ENCODE measurements around the gene DNAH6.
"Not testable (repeated sequence)": the region's sequence is repeated elsewhere in the genome, so short reads cannot be mapped to it uniquely, and the experiment has no call there.

Gene DNAH6

DNA sequence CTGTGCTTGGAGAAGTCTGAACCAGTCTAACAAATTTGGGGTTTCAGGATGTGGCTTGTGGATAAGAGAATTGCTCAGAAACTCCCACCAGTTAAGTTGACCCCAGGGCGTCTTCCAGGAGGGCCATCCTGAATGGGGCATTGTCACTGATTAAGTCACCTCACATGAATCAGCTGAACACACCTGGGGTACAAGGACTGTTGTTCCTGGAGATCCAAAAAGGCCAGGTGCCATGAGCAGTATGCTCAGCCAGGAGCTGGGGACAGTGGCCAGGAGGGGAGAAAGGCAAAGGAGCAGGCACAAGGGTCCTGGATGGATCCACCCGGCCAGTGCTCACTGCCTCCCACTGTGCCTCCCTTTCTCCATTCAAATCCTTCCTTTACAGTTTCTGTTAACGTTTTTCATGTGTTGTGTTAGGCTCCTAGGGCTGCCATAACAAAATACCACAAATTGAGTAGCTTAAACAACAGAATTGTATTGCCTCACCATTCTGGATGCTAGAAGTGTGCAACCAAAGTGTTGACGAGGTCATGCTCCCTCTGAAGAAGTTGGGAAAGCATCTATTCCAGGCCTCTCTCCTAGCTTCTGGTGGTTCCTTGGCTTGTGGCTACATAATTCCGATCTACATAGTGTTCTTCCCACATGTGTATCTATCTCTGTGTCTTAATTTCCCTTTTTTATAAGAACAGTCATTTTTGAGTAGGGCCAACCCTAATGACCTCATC is 331.2 kb downstream of the DNAH6 start:
- DNase-seq: no peak

DNA sequence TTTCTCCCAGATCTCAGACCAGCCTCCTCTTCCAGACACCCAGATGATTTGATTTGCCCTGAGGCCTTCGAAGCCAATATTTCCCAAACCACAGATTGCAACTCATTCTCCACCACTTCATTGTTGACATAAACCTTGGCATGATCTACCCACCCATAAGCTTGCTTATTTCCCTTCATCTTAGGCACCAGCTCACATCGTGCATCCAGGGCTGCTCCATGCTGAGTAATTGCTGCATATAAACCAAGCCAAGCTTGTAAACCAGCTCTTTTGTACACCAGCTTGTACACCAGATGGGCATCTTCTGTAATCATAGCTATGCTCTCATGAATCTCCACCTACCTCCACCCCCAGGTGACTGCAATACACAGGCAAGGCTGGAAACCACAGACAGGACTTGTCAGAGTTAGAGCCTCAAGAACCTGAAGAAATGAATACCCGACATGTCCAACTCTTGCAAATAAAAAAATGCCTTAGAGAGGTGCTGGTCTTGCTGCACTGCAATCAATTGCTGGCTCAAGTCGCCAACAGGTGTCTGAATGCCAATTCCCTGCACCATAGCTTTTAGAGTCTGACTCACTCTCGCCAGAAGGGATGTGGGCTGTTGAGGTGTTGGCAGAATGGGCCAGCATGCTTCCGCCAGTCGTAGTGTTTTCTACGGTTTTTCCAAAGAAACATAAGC is 333.1 kb downstream of the DNAH6 start:
- DNase-seq: no peak

DNA sequence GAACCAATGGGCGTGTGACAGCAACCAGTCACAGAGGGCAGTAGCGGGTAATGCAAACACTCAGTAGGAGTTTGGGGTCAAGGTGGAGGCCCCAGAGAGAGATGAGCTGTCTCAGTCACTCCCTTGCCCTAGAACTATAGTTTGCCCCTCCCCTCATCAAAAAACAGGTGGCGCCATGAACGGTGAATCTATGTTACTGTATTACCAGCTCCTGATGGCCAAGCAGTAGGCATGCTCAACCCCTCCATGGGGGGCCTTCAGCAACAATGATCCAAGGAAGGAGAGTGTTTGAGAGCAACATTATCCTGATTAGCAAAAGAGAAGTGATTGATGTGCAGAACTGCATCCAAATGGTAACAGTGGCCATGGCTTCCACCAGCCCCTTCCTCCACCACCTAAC is 334.2 kb downstream of the DNAH6 start:
- DNase-seq: no peak

DNA sequence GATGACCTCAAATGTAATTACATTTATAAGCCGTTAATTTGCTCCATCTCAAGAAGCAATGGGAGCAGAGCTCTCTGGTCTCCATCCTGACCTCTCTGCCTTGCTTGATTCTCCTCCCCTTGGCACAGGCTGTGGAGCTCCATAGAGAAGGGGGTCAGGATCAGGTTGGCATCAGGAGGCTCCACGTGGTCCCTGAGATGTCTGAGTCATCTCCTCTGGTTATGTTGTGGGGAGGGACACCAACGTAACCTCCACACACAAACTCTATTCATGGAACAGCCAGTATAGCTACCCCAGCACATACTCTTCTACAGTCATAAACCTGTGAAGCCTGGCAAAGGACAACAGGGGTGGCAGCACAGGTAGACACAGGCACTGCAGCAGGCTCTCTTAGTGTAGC is 335.6 kb downstream of the DNAH6 start:
- no peak for DNase-seq

DNA sequence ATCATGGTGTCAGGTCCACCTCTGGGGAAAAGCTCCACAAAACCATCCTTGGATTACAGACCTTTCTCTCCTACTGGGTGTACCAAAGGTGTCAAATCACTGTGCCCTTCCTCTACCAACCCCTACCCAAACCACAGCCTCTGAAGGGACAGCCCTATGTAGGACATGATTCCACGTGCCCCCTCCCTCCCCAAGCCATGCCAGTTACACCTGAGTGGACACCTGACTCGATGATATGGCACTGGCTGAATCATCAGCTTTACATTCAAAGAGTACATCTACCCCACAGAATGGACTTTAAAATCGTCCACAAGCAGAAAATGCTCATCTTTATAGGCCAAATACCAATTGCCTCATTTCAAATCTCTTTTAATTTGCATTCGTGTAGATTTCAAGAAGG is 338.6 kb downstream of the DNAH6 start:
- DNase-seq: no peak

DNA sequence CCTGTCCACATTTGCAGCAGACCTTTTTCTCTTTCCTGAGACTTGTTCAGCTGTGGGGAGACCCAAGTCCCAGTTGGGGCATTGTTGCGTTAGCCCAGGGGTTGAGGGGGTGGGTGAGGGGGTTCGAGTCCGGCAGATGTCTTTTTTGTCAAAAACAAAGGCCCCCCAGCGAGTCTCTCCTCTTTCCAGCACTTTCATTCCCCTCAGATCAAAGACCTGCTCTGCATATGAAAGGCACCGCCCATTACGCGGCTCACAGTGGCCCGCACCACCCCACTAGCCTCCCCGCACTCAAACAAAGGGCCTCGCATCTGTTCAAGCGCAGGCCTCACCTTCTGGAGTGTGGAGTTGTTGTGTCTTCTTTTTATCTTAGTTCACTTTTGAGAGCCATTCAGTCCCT is 339.4 kb downstream of the DNAH6 start:
- no peak for DNase-seq

DNA sequence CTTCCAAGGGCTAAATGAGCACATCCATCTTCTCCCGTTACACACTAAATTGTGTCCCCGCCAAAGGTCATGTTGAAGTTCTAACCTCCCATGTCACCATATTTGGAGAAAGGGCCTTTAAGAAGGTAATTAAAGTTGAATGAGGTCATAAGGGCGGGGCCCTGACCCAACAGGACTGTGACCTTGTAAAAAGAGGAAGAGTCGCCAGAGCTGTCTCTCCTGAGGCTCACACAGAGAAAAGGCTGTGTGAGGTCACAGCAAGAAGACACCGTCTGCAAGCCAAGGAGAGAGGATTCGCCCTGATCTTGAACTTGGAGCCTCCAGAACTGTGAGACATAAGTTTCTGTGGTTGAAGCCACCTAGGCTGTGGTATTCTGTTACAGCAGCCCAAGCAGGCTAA is 340.5 kb downstream of the DNAH6 start:
- DNase-seq: no peak

DNA sequence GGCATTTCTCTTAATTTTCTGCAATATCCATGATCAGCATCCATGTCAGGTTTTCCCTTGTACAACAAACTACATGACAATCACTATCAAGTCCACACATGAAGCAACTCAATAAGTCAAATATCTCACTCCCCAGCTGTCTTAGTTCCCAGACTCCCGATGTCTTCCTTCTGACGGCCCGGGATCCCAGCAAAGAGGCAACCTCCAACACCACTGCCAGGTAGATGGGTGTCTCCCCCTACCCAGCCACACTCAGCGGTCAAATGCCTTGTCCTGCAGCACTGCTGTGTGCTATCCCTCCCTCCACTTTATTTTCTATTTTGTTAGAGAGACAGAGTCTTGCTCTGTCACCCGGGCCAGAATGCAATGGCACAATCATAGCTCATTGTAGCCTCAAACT is 341.3 kb downstream of the DNAH6 start:
- DNase-seq: no peak

DNA sequence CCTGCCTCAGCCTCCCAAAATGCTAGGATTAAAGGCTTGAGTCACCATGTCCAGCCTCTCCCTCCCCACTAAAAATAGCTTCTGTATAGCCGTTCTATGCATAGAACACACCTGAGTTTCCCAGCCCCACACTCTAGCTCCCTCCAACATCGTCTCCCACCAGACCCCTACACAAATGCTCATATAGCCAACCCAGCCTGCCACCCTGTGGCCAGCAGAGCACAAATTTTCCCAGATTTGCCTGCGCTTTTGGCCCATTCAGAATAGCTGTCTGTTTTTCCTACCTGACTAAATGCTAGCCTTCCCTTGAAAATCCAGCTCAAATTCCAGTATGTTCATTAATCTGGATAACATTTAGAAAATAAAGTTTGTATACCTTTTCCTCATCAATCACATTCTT is 341.8 kb downstream of the DNAH6 start:
- DNase-seq: no peak

DNA sequence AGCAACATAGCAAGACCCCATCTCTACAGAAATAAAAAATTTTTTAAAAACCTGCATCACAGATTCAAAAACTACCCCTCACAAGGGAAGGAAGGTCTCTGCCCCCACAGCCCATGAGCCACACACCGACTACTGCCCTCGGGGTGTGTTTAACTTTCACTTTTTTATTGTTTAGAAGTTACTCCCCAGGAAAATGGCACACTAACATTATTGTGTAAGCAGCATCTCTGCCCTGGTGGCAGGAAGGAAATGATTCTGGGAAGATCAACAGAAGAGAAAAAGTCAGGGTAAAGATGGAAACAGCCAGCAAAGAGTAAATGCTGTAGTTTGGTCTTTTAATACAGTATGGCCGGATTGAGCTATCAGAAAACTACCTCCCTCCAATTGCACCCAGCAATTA is 342.6 kb downstream of the DNAH6 start:
- no peak for DNase-seq

DNA sequence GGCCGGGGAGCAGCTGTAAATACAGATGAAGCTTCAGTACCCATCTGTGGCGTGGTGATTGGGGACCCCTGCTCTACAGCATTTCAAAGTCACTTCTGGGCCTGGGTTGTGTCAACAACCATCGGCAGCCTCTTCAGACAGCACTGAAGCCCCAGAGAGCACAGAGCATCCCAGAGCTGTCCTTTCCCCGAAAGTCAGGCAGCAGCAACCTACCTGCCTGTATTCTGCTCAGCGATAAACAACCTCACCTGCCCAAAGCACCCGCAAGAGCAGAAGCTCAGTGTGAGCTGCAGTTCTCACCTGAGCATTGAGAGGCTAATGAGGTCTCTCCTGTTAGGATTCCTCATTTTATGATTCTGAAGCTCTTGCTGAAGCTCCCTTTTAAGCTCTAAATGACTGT is 345.2 kb downstream of the DNAH6 start:
- no peak for DNase-seq

DNA sequence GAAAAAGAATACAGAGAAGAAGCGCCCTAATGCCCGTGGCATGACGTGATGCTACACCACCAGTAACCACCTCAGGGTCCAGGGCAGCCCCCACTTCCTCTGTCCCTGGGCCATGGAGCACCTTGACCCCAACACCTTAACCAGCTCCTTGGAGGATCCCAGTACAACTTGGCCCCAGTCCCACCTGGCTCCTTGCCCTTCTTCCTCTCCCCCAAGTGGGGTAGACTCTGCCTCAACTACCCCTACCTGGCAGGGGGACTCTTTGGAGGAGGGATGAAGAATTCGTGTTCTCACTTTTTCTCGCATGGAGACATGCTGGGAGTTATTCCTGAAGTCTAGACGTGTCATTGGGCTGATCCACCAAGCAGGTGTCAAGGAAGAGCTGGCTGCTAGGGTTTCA is 345.7 kb downstream of the DNAH6 start:
- no peak for DNase-seq

DNA sequence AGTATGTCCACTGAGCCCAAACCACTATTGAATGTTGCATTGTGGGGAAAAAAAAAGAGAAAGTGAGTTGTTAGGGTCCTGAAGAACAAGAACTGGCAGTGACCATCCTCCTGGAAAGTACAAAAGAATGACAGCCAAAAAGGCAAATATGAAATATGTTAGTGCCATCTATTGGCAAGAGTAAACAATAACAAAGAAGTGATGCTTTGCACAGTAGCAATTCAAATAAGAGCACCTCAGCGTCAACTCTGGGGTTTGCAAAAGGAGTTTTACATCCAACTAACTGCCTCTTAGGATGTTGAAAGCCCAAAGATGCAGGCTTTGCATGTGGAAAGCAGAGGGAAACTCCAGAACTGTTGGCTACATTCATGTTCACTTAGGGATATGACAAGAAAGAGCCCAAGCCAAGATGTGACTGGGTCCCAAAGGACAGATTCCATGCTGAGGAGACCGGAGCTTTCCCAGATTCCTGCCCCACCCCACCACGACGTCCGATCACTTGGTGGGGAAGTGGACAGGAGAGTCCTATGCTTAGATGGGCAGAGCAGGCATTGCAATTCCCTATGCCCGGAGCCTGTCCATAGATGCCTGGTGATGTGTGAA is 349.0 kb downstream of the DNAH6 start:
- DNase-seq: no peak

DNA sequence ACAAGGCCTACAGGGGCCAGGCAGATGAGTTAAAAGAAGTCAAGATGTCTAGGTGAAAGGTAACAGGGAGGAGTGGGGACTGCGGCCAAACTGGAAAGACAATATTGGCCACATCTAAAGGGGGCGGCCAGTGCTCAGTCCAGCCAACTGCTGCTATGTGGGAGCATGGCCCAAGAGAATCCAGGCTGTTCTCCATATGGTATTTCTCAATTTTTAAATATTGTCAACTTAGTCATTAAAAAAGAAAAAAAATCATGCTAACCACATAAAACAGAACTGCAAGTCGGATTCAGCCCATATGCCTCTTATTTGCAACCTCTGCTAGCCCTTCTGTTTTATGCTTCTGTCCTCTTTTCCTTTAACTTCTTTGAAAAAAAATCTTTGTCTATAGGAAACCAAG is 349.8 kb downstream of the DNAH6 start:
- no peak for DNase-seq

DNA sequence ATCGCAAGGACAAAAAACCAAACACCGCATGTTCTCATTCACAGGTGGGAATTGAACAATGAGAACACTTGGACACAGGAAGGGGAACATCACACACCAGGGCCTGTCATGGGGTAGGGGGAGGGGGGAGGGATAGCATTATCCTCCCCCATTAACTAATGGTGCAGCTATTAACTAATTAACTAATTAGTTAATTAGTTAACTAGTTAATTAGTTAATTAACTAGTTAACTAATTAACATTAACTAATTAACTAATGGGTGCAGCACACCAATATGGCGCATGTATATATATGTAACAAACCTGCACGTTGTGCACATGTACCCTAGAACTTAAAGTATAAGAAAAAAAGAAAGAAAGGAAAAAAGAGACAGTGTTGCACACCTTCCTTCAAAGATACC is 352.0 kb downstream of the DNAH6 start:
- DNase-seq: not testable (repeated sequence)
